HG02885 (cell line): ENCODE measurements around the gene AIRE.
"Not testable (repeated sequence)": the region's sequence is repeated elsewhere in the genome, so short reads cannot be mapped to it uniquely, and the experiment has no call there.

Experiments used
- ATAC-seq: cut with Tn5 transposase; IDR thresholded peaks from one replicate; pipeline ENCODE4 v1.9.1; 2021; ENCODE audit warnings: mild to moderate bottlenecking; ENCODE audit not compliant: unreplicated experiment, poor library complexity

Gene AIRE

DNA sequence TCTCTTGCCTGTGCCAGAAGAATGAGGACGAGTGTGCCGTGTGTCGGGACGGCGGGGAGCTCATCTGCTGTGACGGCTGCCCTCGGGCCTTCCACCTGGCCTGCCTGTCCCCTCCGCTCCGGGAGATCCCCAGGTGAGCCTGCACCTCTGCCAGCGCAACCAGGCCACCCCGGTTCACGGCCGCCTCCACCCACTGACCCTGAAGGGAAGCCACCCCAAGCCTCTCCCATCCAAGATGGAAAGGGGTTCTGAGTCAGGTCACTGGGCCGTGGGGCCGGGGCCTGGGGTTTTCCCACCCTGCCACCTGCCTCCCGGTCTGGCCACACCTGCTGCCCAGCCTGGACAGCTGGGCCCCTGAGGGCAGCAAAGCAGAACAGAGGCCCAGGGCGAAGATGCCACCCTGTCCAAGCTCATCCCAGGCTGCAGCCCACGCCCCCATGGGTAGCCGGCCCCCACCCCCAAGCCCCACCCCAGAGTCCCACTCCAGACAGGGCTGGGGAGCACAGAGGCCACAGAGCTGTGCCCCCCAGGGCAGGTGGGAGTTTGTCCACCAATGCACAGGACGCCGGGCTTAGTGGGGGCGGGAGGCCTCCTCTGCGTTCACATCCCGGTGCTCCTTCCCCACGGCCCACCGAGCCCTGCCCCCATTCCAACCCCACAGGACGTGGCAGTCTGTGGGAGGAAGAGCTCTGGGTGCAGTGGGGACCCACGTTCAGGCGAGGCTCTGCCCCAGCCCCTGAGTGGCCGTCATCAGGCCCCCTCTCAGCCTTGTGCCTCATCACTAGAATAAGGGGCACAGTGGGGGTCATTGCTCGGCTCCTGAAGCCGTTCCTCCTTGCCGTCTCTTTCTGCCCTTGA is 5.6 kb downstream of the AIRE start:
- no peak for ATAC-seq

GRCh38 chr21:44291936-44292811 is 6.5 kb downstream of the AIRE start:
- ATAC-seq = no peak

DNA sequence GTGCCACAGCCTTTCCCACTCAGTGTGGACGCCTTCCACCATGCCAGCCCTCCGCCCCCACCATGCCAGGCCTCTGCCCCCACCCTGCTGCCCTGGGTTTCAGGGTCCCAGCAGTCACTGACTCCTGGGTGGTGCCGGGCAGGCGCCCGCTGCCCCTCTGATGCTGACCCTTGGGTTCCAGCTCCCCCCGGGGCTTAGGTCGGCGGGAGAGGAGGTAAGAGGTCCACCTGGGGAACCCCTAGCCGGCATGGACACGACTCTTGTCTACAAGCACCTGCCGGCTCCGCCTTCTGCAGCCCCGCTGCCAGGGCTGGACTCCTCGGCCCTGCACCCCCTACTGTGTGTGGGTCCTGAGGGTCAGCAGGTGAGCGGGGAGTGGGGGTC is 7.1 kb downstream of the AIRE start:
- no peak for ATAC-seq

GRCh38 chr21:44293551-44294231 is 8.0 kb downstream of the AIRE start:
- ATAC-seq = no peak

GRCh38 chr21:44294391-44295162 is 8.9 kb downstream of the AIRE start:
- no peak for ATAC-seq

- no peak for ATAC-seq
These were observed 9.5 kb downstream of the AIRE start for GRCh38 chr21:44295163-44295573.

GRCh38 chr21:44295646-44296045 is 10.0 kb downstream of the AIRE start:
- no peak for ATAC-seq

DNA sequence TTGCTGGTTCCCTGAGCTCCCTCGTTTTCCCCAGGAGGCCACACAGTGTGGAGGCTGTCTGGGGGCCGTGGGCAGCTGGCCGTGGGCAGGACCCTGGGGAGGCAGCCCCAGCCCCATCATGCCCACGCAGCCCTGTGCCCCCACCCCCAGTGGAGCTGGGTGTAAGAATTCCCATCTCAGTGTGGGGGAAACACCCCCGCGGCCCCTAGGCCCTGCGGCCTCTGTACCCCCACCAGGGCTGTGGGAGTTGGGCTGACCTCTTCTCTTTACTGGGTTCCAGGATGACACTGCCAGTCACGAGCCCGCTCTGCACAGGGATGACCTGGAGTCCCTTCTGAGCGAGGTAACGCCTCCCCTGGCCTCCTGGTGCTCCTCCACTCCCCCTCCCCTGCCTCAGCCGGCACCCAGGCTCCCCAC is 10.4 kb downstream of the AIRE start:
- no peak for ATAC-seq

DNA sequence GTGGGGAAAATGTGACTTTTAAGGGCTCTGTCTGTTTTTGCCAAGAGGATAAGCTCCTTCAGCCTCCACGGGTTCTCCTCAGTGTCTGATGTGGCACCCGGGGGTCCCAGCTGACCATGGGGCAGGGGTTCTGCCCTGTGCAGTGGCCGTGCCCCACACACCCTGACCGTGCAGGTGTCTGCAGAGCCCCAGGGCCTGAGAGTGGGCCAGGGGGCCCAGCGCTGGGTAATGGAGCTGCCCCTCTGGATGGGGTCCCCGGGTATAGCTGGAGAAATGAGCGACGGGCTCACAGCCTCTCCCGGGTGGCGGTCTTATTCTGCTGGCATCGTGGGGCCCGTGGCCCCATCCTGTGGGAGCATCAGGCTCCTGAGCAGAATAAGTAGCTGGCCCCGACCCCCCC is 11.2 kb downstream of the AIRE start:
- ATAC-seq = no peak

GRCh38 chr21:44297525-44298290 is 12.0 kb downstream of the AIRE start:
- ATAC-seq = no peak

DNA sequence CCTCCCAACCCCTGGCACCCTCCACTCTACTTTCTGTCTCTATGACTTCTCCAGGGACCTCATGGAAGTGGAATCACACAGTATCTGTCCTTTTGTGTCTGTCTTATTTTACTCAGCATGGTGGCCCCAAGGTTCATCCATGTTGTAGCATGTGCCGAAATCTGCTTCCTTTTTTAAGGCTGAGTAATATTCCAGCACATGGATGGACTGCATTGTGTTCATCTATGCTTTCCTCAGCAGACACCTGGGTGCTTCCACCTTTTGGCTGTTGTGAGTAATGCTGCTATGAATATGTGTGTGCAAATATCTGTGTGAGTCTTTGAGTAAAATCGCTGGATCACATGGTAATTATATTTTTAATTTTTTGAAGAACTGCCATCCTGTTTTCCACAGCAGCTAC is 12.6 kb downstream of the AIRE start:
- no peak for ATAC-seq

- no peak for ATAC-seq
These were observed 13.4 kb downstream of the AIRE start for GRCh38 chr21:44299085-44299457.

GRCh38 chr21:44299458-44300261 is 14.0 kb downstream of the AIRE start, which contains the start of gene PFKL:
Gene PFKL (plus strand): TSS chr21:44300053. CDS start chr21:44300106, 53 bp downstream.
- peak; percentile 62 for ATAC-seq

- ATAC-seq = peak; percentile 37
These were observed 14.7 kb downstream of the AIRE start for GRCh38 chr21:44300262-44300959.

DNA sequence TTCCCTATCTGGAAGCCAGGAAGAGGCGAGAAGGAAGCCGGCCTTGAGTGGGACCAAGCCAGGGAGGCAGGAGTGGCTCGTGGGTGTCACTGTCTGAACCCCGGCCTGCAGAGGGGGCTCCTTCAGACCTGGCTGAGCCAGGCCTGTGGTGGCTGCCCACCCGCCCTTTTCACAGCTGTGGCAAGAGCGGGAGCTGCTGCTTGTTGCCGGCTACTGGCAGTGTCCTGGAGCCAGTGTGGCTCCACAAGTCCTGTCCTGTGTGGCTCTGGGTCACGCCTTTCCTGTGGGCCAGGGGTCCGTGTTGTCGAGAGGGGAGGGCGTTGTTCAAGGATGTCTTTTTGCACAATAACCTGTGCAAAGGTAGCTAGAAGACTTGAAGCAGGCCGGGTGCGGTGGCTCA is 15.5 kb downstream of the AIRE start:
- no peak for ATAC-seq

DNA sequence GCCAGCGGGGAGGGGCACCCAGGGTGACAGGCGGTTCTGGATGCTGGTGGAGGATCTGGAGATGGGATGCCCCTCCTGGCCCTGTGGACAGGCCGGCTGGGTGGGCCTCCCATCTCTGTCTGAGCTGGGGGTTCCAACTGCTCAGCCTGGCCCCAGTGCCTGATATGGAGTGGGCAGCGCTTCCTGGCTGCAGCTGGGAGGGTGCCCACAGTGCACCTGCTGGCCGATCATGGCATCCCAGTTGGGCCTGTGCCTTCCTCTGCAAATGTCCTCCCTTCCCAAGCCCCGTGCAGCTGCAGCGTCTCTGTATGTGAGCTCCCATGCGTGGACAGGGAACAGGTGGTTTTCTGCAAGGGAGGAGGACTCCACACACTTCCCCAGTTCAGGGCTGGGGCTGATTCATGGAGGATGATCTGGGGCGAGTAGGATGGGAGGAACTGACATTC is 16.3 kb downstream of the AIRE start:
- no peak for ATAC-seq

- ATAC-seq = not testable (repeated sequence)
These were observed 17.1 kb downstream of the AIRE start for GRCh38 chr21:44302573-44303401.
